H9 (cell line): ENCODE results near the gene PIAS4. TPM values are rescaled to one million over a fixed set of nuclear protein-coding genes. Genes with fewer than 3 reads are reported as not detected.

Experiments
- DNase-seq: peaks from one replicate; pipeline ENCODE4 v3.0.0-alpha.2; 2017
- H2AFZ ChIP-seq: one replicate; pipeline ENCODE4 v1.6.1; 2013; ENCODE audit warnings: mild to moderate bottlenecking, low read length, control low read depth, moderate library complexity
- H2AK5ac ChIP-seq: 2 replicates; pipeline ENCODE4 v1.6.1; 2013; ENCODE audit warnings: low read length, control low read depth, mixed read lengths; ENCODE audit not compliant: insufficient read length
- H2BK120ac ChIP-seq: one replicate; pipeline ENCODE4 v1.6.1; 2013; ENCODE audit warnings: low read depth, mild to moderate bottlenecking, low read length, control low read depth, inconsistent platforms; ENCODE audit not compliant: poor library complexity, severe bottlenecking
- H2BK12ac ChIP-seq: 2 replicates; pipeline ENCODE4 v1.6.1; 2013; ENCODE audit warnings: low read length, control low read depth, mixed read lengths, low read depth; ENCODE audit not compliant: insufficient read length
- H2BK15ac ChIP-seq: 2 replicates; pipeline ENCODE4 v1.6.1; 2013; ENCODE audit warnings: low read depth, low read length, control low read depth
- H2BK20ac ChIP-seq: one replicate; pipeline ENCODE4 v1.6.1; 2013; ENCODE audit warnings: low read depth, mild to moderate bottlenecking, low read length, control low read depth, inconsistent platforms; ENCODE audit not compliant: poor library complexity, severe bottlenecking
- H2BK5ac ChIP-seq: 2 replicates; pipeline ENCODE4 v1.6.1; 2013; ENCODE audit warnings: low read length, control low read depth, mixed read lengths; ENCODE audit not compliant: insufficient read length
- H3K14ac ChIP-seq: 2 replicates; pipeline ENCODE4 v1.6.1; 2013; ENCODE audit warnings: low read length, control low read depth; ENCODE audit not compliant: insufficient read depth
- H3K18ac ChIP-seq: 2 replicates; pipeline ENCODE4 v1.6.1; 2013; ENCODE audit warnings: low read depth, mild to moderate bottlenecking, mixed read lengths, low read length, control low read depth; ENCODE audit not compliant: insufficient read length
- H3K23ac ChIP-seq: 2 replicates; pipeline ENCODE4 v1.6.1; 2013; ENCODE audit warnings: low read length, control low read depth, mixed read lengths, low read depth; ENCODE audit not compliant: insufficient read length
- H3K23me2 ChIP-seq: 2 replicates; pipeline ENCODE4 v1.6.1; 2013; ENCODE audit warnings: low read depth, mild to moderate bottlenecking, mixed read lengths, low read length, control low read depth; ENCODE audit not compliant: insufficient read length, poor library complexity, severe bottlenecking
- H3K27ac ChIP-seq: 2 replicates; pipeline ENCODE4 v1.5.1; 2013; ENCODE audit warnings: low read length, control low read depth, mixed read lengths, low read depth; ENCODE audit not compliant: insufficient read length
- H3K27me3 ChIP-seq: 2 replicates; pipeline ENCODE4 v1.6.1; 2013; ENCODE audit warnings: low read length, control low read depth, inconsistent platforms; ENCODE audit not compliant: insufficient read depth
- H3K4ac ChIP-seq: 2 replicates; pipeline ENCODE4 v1.6.1; 2013; ENCODE audit warnings: low read depth, mild to moderate bottlenecking, control low read depth, inconsistent platforms, low read length, moderate library complexity
- H3K4me1 ChIP-seq: 2 replicates; pipeline ENCODE4 v1.6.1; 2013; ENCODE audit warnings: low read length, control low read depth, inconsistent platforms; ENCODE audit not compliant: insufficient read depth
- H3K4me2 ChIP-seq: 2 replicates; pipeline ENCODE4 v1.6.1; 2013; ENCODE audit warnings: low read length, control low read depth, mixed read lengths; ENCODE audit not compliant: insufficient read length, insufficient read depth
- H3K56ac ChIP-seq: 2 replicates; pipeline ENCODE4 v1.6.1; 2013; ENCODE audit warnings: low read depth, mild to moderate bottlenecking, mixed read lengths, low read length, control low read depth; ENCODE audit not compliant: insufficient read length
- H3K79me1 ChIP-seq: 2 replicates; pipeline ENCODE4 v1.6.1; 2013; ENCODE audit warnings: low read depth, mild to moderate bottlenecking, moderate library complexity, low read length, control low read depth, inconsistent platforms; ENCODE audit not compliant: insufficient read depth, poor library complexity, severe bottlenecking
- H3K79me2 ChIP-seq: 2 replicates; pipeline ENCODE4 v1.6.1; 2013; ENCODE audit warnings: low read length, control low read depth, inconsistent platforms; ENCODE audit not compliant: insufficient read depth
- H3K9ac ChIP-seq: 2 replicates; pipeline ENCODE4 v1.6.1; 2013; ENCODE audit warnings: low read length, control low read depth, mixed read lengths; ENCODE audit not compliant: insufficient read length; ENCODE audit errors: extremely low read depth
- H3K9me3 ChIP-seq: one replicate; pipeline ENCODE4 v1.6.1; 2013; ENCODE audit warnings: low read depth, low read length, inconsistent platforms; ENCODE audit not compliant: control insufficient read depth
- H3T11ph ChIP-seq: one replicate; pipeline ENCODE4 v1.6.1; 2013; ENCODE audit warnings: mild to moderate bottlenecking, low read length, control low read depth, inconsistent platforms
- H4K20me1 ChIP-seq: one replicate; pipeline ENCODE4 v1.6.1; 2013; ENCODE audit not compliant: control insufficient read depth, insufficient read length, insufficient read depth
- H4K5ac ChIP-seq: 2 replicates; pipeline ENCODE4 v1.6.1; 2013; ENCODE audit warnings: low read depth, mild to moderate bottlenecking, mixed read lengths, low read length, control low read depth; ENCODE audit not compliant: insufficient read length
- H4K8ac ChIP-seq: replicated peaks from 2 replicates; pipeline ENCODE4 v1.6.1; 2013; ENCODE audit warnings: low read length, control low read depth, mixed read lengths, low read depth; ENCODE audit not compliant: insufficient read length
- H4K91ac ChIP-seq: 2 replicates; pipeline ENCODE4 v1.6.1; 2013; ENCODE audit warnings: low read depth, mild to moderate bottlenecking, moderate library complexity, mixed read lengths, low read length, control low read depth; ENCODE audit not compliant: insufficient read length
- H3K27ac Mint-ChIP-seq, 3 experiments: 2 replicates in 2 of 3; 3 replicates in 1 of 3; pipeline ENCODE4 v1.8.0; 2020 to 2021; ENCODE audit warnings: mixed read lengths in 3 of 3, mild to moderate bottlenecking in 1 of 3, moderate library complexity in 1 of 3
- H3K27me3 Mint-ChIP-seq: 2 replicates; pipeline ENCODE4 v1.8.0; 2021; ENCODE audit warnings: low read depth, mild to moderate bottlenecking, moderate library complexity, mixed read lengths
- H3K36me3 Mint-ChIP-seq, 3 experiments: 2 replicates in 2 of 3; 3 replicates in 1 of 3; pipeline ENCODE4 v1.8.0; 2020 to 2021; ENCODE audit warnings: low read depth in 3 of 3, mixed read lengths in 3 of 3; ENCODE audit not compliant: insufficient read depth in 1 of 3
- H3K4me1 Mint-ChIP-seq, 2 experiments: 2 replicates each; pipeline ENCODE4 v1.8.0; 2020; ENCODE audit warnings: mixed read lengths in 2 of 2
- H3K4me3 Mint-ChIP-seq, 2 experiments: 2 replicates in 1 of 2; 3 replicates in 1 of 2; pipeline ENCODE4 v1.8.0; 2020 to 2021; ENCODE audit warnings: mild to moderate bottlenecking in 2 of 2, mixed read lengths in 2 of 2, moderate library complexity in 1 of 2
- H3K9me3 Mint-ChIP-seq, 2 experiments: 2 replicates in 1 of 2; 3 replicates in 1 of 2; pipeline ENCODE4 v1.8.0; 2020; ENCODE audit warnings: mild to moderate bottlenecking in 2 of 2, mixed read lengths in 2 of 2, moderate library complexity in 1 of 2
- WGBS: extraction: QIAGEN DNeasy Blood & Tissue Kit; methylation state at CpG from one replicate; pipeline ENCODE4 v1.1.7; 2013; ENCODE audit warnings: missing lambda C conversion rate, low lambda C conversion rate, mixed read lengths; ENCODE audit not compliant: insufficient read length; ENCODE audit errors: extremely low coverage; 5-methylcytosine and 5-hydroxymethylcytosine counted together
- total RNA-seq: library from RNA; stranded (reverse); gene quantifications from 2 replicates; pipeline ENCODE4 v1.2.1, GENCODE V29; 2021
- TF ChIP-seq, protein P1 (sequence below): fragments of 200-600 bp; sonication (generic); conservative IDR thresholded peaks from 3 replicates; pipeline ENCODE4 v1.8.0; 2021; ENCODE audit warnings: antibody characterized with exemption, mild to moderate bottlenecking

The PIAS4 gene
- total RNA-seq, 1 experiment from 2014 or later = 52.0 TPM

DNA sequence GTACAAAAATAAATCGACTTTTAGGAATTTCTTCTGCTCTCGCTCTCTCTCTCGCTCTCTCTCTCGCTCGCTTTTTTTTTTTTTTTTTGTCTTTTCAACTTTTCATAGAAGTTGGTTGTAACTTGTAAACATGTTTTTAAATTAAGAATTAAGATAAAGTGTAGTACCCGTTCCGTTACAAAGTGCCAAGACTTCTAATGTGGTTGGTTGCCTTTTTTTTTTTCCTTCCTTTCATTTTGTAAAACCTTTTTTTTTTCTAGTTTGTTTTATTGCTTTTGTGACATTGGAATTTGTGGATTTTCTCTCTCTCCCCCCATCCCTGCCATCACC is 38.8 kb downstream of the PIAS4 start:
- Histone ChIP-seq H3K79me2 (peaks cover 3% of the 10 kb centered on the region; the same call in 1 of the 2 replicates), H3K14ac (no peak overlapping the region), H3T11ph (no peak overlapping the region), H3K23ac (no peak overlapping the region), H2AK5ac (no peak overlapping the region), H3K4me1 (no peaks in the 10 kb centered on the region), H2BK12ac (no peak overlapping the region), H2BK5ac (no peak overlapping the region), H4K5ac (no peak overlapping the region), H3K9ac (no peak overlapping the region), H2BK20ac (no peak overlapping the region), H3K27me3 (no peaks in the 10 kb centered on the region), H3K4ac (no peak overlapping the region), H3K23me2 (no peaks in the 10 kb centered on the region), H3K79me1 (no peaks in the 10 kb centered on the region), H2BK15ac (no peak overlapping the region), H4K91ac (no peak overlapping the region), H4K20me1 (no peaks in the 10 kb centered on the region), H3K9me3 (no peaks in the 10 kb centered on the region), H3K27ac (no peak overlapping the region), H4K8ac (no peak overlapping the region), H3K56ac (no peak overlapping the region), H3K4me2 (no peak overlapping the region), H2AFZ (no peak overlapping the region), H3K18ac (no peak overlapping the region), H2BK120ac (no peak overlapping the region)
- Mint-ChIP-seq H3K36me3 (peaks cover 12 to 31% (median 30%) of the 10 kb centered on the region in 3 experiments; a peak in 6 of 7 replicates), H3K27me3 (no peaks in the 10 kb centered on the region), H3K4me3 (no peak overlapping the region), H3K27ac (peak overlapping the region in 1 of 3 experiments; percentile 89; a peak in 2 of 7 replicates), H3K9me3 (no peaks in the 10 kb centered on the region; a peak in 1 of 5 replicates), H3K4me1 (peaks cover 0 to 14% of the 10 kb centered on the region in 2 experiments; a peak in 3 of 4 replicates)
- TF ChIP-seq, protein P1, sequence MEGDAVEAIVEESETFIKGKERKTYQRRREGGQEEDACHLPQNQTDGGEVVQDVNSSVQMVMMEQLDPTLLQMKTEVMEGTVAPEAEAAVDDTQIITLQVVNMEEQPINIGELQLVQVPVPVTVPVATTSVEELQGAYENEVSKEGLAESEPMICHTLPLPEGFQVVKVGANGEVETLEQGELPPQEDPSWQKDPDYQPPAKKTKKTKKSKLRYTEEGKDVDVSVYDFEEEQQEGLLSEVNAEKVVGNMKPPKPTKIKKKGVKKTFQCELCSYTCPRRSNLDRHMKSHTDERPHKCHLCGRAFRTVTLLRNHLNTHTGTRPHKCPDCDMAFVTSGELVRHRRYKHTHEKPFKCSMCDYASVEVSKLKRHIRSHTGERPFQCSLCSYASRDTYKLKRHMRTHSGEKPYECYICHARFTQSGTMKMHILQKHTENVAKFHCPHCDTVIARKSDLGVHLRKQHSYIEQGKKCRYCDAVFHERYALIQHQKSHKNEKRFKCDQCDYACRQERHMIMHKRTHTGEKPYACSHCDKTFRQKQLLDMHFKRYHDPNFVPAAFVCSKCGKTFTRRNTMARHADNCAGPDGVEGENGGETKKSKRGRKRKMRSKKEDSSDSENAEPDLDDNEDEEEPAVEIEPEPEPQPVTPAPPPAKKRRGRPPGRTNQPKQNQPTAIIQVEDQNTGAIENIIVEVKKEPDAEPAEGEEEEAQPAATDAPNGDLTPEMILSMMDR = no peak
- no peak for DNase-seq
- no CpG with 5 or more reads among the region's 7 CpGs for WGBS
